Endothelial cell of umbilical vein (primary cell): ENCODE data around the gene NUDC.

Experiments
- CTCF ChIP-seq, 2 donors: IDR thresholded peaks; 1 replicate in 1 of 2; 2 replicates in 1 of 2; pipeline ENCODE4 v1.5.1; 2011; ENCODE audit warnings: low read length in 2 of 2, mild to moderate bottlenecking in 2 of 2, moderate library complexity in 2 of 2, control low read depth in 1 of 2, inconsistent platforms in 1 of 2, low read depth in 1 of 2; ENCODE audit not compliant: insufficient read depth in 1 of 2; ENCODE audit errors: extremely low read depth in 1 of 2
- EZH2 ChIP-seq: IDR thresholded peaks from 2 replicates; pipeline ENCODE4 v1.6.1; 2012; ENCODE audit warnings: borderline replicate concordance, low read depth, mild to moderate bottlenecking, moderate library complexity, low read length, inconsistent platforms; ENCODE audit not compliant: severe bottlenecking
- GATA2 ChIP-seq: IDR thresholded peaks from 2 replicates; pipeline ENCODE4 v1.7.0; 2011; ENCODE audit warnings: low read depth, mild to moderate bottlenecking, moderate library complexity, mixed read lengths, low read length; ENCODE audit not compliant: insufficient read length, insufficient read depth
- POLR2A ChIP-seq: IDR thresholded peaks from 2 replicates; pipeline ENCODE4 v1.6.1; 2012; ENCODE audit warnings: low read depth, mild to moderate bottlenecking, control low read depth, low read length
- POLR2AphosphoS5 ChIP-seq: IDR thresholded peaks from 2 replicates; pipeline ENCODE4 v1.6.1; 2012; ENCODE audit warnings: low read depth, mild to moderate bottlenecking, control low read depth, low read length, moderate library complexity; ENCODE audit not compliant: insufficient read depth

DNA sequence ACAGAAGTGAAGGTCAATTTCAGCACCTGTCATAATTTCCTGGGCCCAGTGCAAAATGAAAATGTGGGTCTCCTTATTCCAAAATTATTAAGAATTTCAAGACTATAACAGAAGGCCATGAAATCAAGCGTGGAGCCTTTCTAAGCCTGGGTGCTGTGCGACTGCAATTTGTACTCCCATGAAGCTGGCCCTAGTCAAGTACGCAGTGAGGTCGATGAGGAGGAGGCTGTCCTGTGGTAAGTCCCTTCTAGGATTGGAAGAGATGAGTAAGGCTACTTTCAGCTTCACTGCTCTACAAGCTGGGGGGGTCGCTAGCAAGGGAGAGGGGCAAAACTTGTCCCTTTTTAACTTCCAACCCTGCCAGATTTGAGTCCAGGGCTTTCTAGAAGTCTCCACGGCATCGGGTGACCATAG lies 410 bp upstream of the NUDC start:
- TF ChIP-seq CTCF (IDR thresholded peaks at IDR 0.05; ENCODE audit: extremely low read depth in 1 of 2, insufficient read depth in 1 of 2, low read depth in 1 of 2, low read length in 2 of 2) (no peak), EZH2 (no peak), POLR2AphosphoS5 (no peak), GATA2 (no peak), POLR2A (no peak)
